Measurements from ENCODE around the gene BGLAP.

DNA sequence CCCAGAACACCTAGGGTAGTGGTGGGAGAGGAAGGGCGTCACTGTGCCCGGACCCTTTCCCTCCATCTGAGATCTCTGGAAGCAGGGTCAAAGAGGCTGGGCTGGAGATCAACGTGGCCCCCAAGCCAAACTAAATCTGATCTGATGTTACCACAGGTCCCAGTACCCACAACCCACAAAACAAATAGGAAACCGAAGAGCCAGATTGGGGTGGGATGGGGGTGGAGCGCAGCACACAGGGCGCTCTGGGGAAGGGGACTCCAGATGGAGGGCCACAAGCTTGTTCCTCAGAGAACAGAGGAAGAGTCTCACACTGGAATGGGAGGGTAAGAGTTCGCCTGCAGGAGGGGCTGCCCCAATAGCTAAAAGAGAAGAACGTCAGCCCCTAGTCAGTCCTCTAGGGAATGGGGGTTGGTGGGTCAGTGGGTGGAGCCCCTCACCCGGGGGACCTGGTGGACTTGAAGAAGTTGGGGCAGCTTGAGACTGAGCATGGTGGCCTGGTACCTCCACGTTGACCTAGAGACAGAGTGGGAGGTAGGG lies 4.3 kb downstream of the BGLAP start:
- TF ChIP-seq CTCF (IDR thresholded peaks at IDR 0.05; ENCODE audit: poor library complexity) (no peak), EZH2 (IDR thresholded peaks at IDR 0.05; ENCODE audit: borderline replicate concordance) (no peak)

All from hepatocyte (in vitro differentiated cells).